B cell (primary cell): ENCODE results near the gene ASB18.

ENCODE experiments used
- CTCF ChIP-seq: fragments of 200-600 bp; IDR thresholded peaks from one replicate; pipeline ENCODE4 v1.8.0; 2022; ENCODE audit warnings: antibody characterized with exemption, mild to moderate bottlenecking
- EZH2 ChIP-seq: IDR thresholded peaks from 2 replicates; pipeline ENCODE4 v1.6.1; 2012; ENCODE audit warnings: borderline replicate concordance, low read depth, mild to moderate bottlenecking, moderate library complexity, low read length; ENCODE audit not compliant: insufficient read depth, poor library complexity, severe bottlenecking

DNA sequence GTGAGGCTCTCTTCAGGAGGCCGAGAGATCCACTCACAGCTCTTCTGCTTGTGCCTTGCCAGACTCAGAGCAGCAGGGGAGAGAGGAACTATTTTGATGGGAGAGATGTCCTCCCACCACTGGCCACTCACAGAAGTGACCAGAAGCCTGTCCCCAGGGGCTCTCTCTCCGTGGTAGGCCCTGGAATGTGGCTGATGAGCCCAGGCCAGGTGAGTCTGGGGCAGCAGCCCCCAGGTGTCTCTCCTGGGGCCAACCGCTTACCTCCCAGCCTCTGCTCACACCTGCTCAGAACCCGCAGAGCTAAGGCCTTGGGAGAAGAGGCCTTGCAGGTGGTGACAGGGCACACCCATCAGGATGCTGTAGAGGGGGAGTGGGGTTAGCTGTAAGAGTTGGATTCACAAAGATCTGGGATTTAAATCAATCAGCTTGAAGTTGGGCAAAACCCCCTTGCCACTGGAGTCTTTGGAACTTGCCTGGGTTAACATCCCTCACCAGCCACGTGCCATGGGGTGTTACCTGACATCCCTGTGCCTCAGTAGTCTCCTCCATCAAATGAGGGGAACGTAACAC lies 29.1 kb upstream of the ASB18 start:
- TF ChIP-seq CTCF (no peak), EZH2 (no peak)
